ENCODE measurements around the gene FOXB1. TPM values are rescaled to one million over a fixed set of nuclear protein-coding genes. Genes with fewer than 3 reads are reported as not detected.

The FOXB1 gene
- total and polyA plus RNA-seq, 4 donors = 0.02 TPM; not detected in 3

- TF ChIP-seq CTCF (IDR thresholded peaks at IDR 0.05; ENCODE audit: control extremely low read depth, extremely low read depth) = no peak
Observed at GRCh38 chr15:60043744-60044435, 39.8 kb downstream of the FOXB1 start.

GRCh38 chr15:60044636-60045270, 40.6 kb downstream of the FOXB1 start:
- Histone ChIP-seq H3K36me3 (ENCODE audit: control insufficient read depth in 4 of 4, insufficient read depth in 4 of 4, low read length in 4 of 4) (no peaks in the 10 kb centered on the region), H3K27me3 (ENCODE audit: control insufficient read depth in 3 of 3, insufficient read depth in 3 of 3, low read length in 2 of 3) (peaks cover 0 to 25% (median 0%) of the 10 kb centered on the region in 3 donors), H3K27ac (ENCODE audit: low read depth in 1 of 2, low read length in 1 of 2) (no peak overlapping the region), H3K9ac (ENCODE audit: insufficient read depth in 1 of 2, low read length in 2 of 2) (no peak overlapping the region), H3K9me3 (ENCODE audit: control insufficient read depth in 4 of 4, insufficient read depth in 3 of 4, low read length in 3 of 4) (peaks cover 0 to under 1% (median 0%) of the 10 kb centered on the region in 4 donors), H3K4me1 (ENCODE audit: control insufficient read depth in 5 of 5, insufficient read depth in 5 of 5, low read length in 5 of 5) (no peaks in the 10 kb centered on the region), H3K4me3 (no peak overlapping the region)
- 49 to 52% methylated on average over 5 of the region's 5 CpGs for WGBS, 2 donors
- ATAC-seq (ENCODE audit: insufficient read depth, low FRiP score) = no peak
- no peak for DNase-seq
- no peak for TF ChIP-seq CTCF (IDR thresholded peaks at IDR 0.05; ENCODE audit: control extremely low read depth, extremely low read depth)

More at GRCh38 chr15:60043744-60044435, 39.8 kb downstream of the FOXB1 start:
- H3K27ac ChIP-seq (ENCODE audit: low read depth in 1 of 2, low read length in 1 of 2) = no peak overlapping the region
- no peak overlapping the region for H3K4me3 ChIP-seq
- no peaks in the 10 kb centered on the region for H3K36me3 ChIP-seq (ENCODE audit: control insufficient read depth in 4 of 4, insufficient read depth in 4 of 4, low read length in 4 of 4)
- H3K4me1 ChIP-seq (ENCODE audit: control insufficient read depth in 5 of 5, insufficient read depth in 5 of 5, low read length in 5 of 5) = no peaks in the 10 kb centered on the region
- DNase-seq = no peak
- 89 to 92% methylated on average over 8 of the region's 8 CpGs for WGBS, 2 donors
- no peak overlapping the region for H3K9ac ChIP-seq (ENCODE audit: insufficient read depth in 1 of 2, low read length in 2 of 2)
- H3K9me3 ChIP-seq (ENCODE audit: control insufficient read depth in 4 of 4, insufficient read depth in 3 of 4, low read length in 3 of 4) = no peaks in the 10 kb centered on the region
- ATAC-seq (ENCODE audit: insufficient read depth, low FRiP score) = no peak
- peaks cover 0 to 25% (median 0%) of the 10 kb centered on the region in 3 donors for H3K27me3 ChIP-seq (ENCODE audit: control insufficient read depth in 3 of 3, insufficient read depth in 3 of 3, low read length in 2 of 3)

- DNase-seq (no peak), ATAC-seq (ENCODE audit: insufficient read depth, low FRiP score) (no peak)
- TF ChIP-seq CTCF (IDR thresholded peaks at IDR 0.05; ENCODE audit: control extremely low read depth, extremely low read depth) = no peak
- peaks cover 0 to 18% (median 0%) of the 10 kb centered on the region in 3 donors for H3K27me3 ChIP-seq (ENCODE audit: control insufficient read depth in 3 of 3, insufficient read depth in 3 of 3, low read length in 2 of 3)
- no peaks in the 10 kb centered on the region for H3K36me3 ChIP-seq (ENCODE audit: control insufficient read depth in 4 of 4, insufficient read depth in 4 of 4, low read length in 4 of 4)
- WGBS, 2 donors = 51 to 64% methylated on average over 1 of the region's 1 CpG
- no peak overlapping the region for H3K27ac ChIP-seq (ENCODE audit: low read depth in 1 of 2, low read length in 1 of 2)
- H3K9ac ChIP-seq (ENCODE audit: insufficient read depth in 1 of 2, low read length in 2 of 2) = no peak overlapping the region
- H3K4me1 ChIP-seq (ENCODE audit: control insufficient read depth in 5 of 5, insufficient read depth in 5 of 5, low read length in 5 of 5) = no peaks in the 10 kb centered on the region
- no peak overlapping the region for H3K4me3 ChIP-seq
- peaks cover 0 to 8% (median under 1%) of the 10 kb centered on the region in 4 donors for H3K9me3 ChIP-seq (ENCODE audit: control insufficient read depth in 4 of 4, insufficient read depth in 3 of 4, low read length in 3 of 4)
Observed at GRCh38 chr15:60047701-60048100, 43.6 kb downstream of the FOXB1 start.
